ENCODE data around the gene PSAT1.
"Not testable (repeated sequence)": the region's sequence is repeated elsewhere in the genome, so short reads cannot be mapped to it uniquely, and the experiment has no call there.

Gene PSAT1

DNA sequence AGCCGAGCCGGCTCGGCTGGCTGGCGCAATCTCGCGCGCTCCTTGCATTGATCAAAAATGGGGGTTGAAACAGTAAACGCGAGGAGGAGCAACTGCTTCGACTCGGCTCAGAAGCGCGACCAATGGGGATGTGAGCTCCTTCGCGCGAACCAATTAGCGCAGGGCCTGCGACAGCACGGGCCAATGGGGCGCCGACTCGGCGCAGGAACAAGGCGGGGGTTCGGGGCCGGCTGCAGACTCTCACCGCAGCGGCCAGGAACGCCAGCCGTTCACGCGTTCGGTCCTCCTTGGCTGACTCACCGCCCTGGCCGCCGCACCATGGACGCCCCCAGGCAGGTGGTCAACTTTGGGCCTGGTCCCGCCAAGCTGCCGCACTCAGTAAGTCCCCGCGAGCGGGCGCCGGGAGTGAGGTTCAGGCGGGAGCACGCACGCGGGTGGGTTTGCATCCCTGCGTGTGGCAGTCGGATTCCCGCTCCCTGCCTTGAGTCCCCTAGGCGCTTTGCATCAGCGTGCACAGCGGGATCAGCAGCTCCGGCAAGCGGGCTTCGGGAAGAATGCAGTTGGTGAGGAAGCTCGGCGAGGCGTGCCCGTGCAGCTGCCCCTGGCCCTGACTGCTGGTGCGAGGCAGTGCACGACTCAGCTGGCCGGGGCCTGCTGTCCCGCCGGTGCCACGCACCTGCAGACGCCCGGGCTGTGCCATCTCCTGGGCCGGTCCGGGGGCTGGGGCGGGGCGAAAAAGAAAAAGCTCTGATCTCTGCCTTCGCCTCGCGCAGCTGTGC, at the start of gene PSAT1:
TSS of gene PSAT1 (plus strand) at position 233 of the 779 bp plus-strand sequence. CDS start at position 319, 86 bp downstream.
- DNase-seq = peak; percentile 87 to 98 (median 94)
- intact Hi-C loops (cut with DNase I) = loop anchor here (10.0 kb wide), 1 partner anchor 172 kb away; no protein-coding TSS in a partner anchor

GRCh38 chr9:78248635-78249034, 48.3 kb upstream of the PSAT1 start:
- DNase-seq = no peak
- intact Hi-C loops (cut with DNase I) = no loop called here

- intact Hi-C loops (cut with DNase I) = no loop called here
- no peak for DNase-seq
These were observed 47.4 kb upstream of the PSAT1 start for GRCh38 chr9:78249542-78249941.

GRCh38 chr9:78252616-78253015, 44.3 kb upstream of the PSAT1 start:
- intact Hi-C loops (cut with DNase I) = no loop called here
- DNase-seq = no peak

- intact Hi-C loops (cut with DNase I) = no loop called here
These were observed 43.6 kb upstream of the PSAT1 start for GRCh38 chr9:78253285-78253684.

GRCh38 chr9:78261403-78262001, 35.4 kb upstream of the PSAT1 start:
- DNase-seq = no peak
- intact Hi-C loops (cut with DNase I) = loop anchor here (2.0 kb wide), 1 partner anchor 107 kb away; no protein-coding TSS in a partner anchor

More at GRCh38 chr9:78253285-78253684, 43.6 kb upstream of the PSAT1 start:
- DNase-seq = no peak

- intact Hi-C loops (cut with DNase I) = no loop called here
- DNase-seq = no peak
These were observed 34.3 kb upstream of the PSAT1 start for GRCh38 chr9:78262655-78263054.

DNA sequence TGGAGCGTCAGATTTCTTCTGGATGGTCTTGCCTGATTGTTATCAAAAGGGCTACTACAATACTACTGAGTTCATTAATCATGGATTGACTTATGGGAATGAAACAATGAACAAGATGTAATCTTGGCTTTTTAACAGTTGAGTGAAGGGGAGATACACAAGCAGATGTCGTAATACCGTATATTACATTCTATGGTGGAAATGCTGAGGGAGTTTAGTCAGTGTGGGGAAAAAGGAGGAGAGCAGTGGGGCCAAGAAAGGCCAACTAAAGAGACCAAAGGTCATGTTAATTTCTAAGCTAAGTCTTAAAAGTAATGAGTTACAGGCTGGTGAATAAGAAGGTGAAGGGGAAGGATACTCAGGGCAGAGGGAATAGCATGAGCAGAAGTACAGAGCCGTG, 29.0 kb upstream of the PSAT1 start:
- intact Hi-C loops (cut with DNase I) = no loop called here

GRCh38 chr9:78269784-78270183, 27.1 kb upstream of the PSAT1 start:
- intact Hi-C loops (cut with DNase I) = no loop called here

More for the DNA sequence above, 29.0 kb upstream of the PSAT1 start:
- DNase-seq = no peak

GRCh38 chr9:78272307-78272706, 24.6 kb upstream of the PSAT1 start:
- intact Hi-C loops (cut with DNase I) = no loop called here

More at GRCh38 chr9:78269784-78270183, 27.1 kb upstream of the PSAT1 start:
- no peak for DNase-seq

GRCh38 chr9:78273761-78274160, 23.2 kb upstream of the PSAT1 start:
- DNase-seq = no peak
- intact Hi-C loops (cut with DNase I) = no loop called here

More at GRCh38 chr9:78272307-78272706, 24.6 kb upstream of the PSAT1 start:
- DNase-seq = no peak

- DNase-seq = no peak
- intact Hi-C loops (cut with DNase I) = no loop called here
These were observed 18.6 kb upstream of the PSAT1 start for GRCh38 chr9:78278177-78278777.

DNA sequence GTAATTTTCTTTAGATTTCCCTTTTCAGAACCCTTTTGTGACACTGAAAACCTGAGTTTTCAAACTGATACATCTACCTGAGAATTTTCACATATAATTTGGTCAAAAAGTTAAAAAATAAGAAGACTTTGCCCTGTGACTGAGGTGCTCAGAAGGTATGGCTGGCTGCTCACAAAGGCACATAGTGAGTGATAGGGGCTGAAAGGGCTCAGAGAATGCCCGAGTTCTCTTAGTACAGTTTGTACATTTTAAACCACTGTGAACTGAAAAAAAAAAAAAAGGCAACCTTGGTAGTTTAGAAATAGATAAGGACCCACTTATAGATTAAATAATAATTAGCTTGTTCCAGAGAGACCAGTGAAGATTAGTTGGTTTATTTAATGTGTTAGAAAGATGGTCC, 18.1 kb upstream of the PSAT1 start:
- intact Hi-C loops (cut with DNase I) = no loop called here
- DNase-seq = no peak

DNA sequence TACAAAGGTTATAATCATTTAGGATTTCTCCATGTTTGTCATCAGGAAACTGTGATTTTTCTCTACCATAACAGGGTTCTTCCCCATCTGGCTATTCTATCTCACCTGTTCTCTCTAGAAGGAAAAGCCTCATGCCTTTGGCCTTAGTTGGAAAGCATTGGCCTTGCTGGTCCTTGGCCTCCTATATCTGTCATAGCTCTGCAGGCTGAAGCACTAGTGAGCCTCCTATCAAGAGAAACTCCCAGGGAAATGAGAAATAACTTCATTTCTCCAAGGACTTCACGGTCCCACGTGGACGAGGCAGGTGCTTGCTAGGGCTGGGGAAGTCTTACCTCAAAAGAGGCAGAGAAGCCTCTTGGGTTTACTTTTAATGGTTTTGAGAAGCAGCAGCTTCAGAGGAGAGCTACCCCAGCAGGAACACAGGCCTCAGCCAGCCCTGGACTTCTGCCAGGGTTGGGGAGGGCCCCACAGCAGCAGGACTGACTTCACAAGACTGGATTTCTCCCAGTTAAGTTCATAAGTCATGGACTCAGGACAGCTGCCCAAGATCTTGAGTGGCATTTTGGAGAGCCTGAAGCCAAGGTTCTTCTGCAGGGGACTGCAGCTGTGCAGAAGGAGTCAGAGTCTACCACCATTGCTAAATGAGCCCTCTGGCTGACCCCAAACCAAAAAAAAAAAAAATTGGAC, 15.8 kb upstream of the PSAT1 start:
- intact Hi-C loops (cut with DNase I) = no loop called here
- peak in 34 of 42 donors; percentile 18 to 72 (median 40) for DNase-seq

GRCh38 chr9:78284181-78284580, 12.7 kb upstream of the PSAT1 start:
- intact Hi-C loops (cut with DNase I); DNase-seq: not testable (repeated sequence)

- no peak for DNase-seq
- intact Hi-C loops (cut with DNase I) = no loop called here
These were observed 10.8 kb upstream of the PSAT1 start for GRCh38 chr9:78286125-78286524.

- DNase-seq = no peak
- intact Hi-C loops (cut with DNase I) = no loop called here
These were observed 10.0 kb upstream of the PSAT1 start for GRCh38 chr9:78286946-78287388.

DNA sequence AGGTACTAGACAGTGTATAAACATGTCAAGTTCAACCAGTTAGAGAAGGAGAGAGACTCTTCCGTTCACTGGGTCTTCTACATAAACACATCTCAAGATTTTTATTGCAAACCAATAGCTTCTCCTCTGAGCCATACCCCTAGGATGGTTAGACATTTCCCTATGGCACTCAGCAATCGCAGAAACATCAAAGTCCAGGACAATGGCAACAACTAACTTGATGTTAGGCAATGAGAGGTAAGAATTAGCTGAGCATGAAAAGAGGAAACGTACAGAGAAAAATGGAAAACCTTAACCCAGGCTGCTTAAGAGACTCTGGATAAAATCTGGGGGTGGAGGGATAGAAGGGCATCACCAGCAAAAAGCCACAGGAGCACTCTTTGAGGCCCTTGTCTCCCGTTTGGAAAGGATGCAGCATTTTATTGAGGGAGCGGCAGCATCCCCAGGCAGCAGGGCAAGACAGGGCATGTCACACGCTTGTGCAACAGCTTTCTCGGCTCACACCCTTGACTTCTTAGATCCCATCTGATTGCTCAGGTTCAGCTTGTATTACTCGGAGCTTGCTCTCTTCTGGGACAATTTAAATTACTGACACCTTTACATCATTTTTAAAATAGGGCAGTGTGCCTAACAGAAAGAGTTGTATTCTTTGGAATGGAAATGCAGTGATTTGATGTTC, 8.6 kb upstream of the PSAT1 start:
- DNase-seq = no peak
- intact Hi-C loops (cut with DNase I) = no loop called here

DNA sequence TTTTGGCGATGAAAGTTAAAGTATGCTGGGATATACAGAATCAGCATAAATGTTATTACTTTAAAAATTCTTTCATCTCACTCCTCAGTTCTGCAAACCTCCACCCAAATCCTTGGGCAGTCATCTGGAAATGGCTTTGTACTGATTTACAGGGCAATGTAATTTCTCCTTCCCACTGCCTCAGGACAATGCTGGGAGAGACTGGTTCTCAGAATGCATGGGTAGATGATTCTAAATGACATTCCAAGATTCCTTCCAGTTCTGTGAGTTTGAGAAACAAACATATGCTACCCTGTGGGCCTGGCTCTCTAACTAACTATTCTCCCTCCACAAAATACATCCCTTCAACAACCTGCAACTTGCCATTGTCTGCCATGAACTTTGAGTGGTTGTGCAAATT, 7.5 kb upstream of the PSAT1 start:
- DNase-seq = no peak
- intact Hi-C loops (cut with DNase I) = no loop called here
